PC-9 (cell line): ENCODE results near the gene UNC5B.

Experiments used
- CTCF ChIP-seq: fragments of 200-600 bp; sonication (generic); conservative IDR thresholded peaks from 2 replicates; pipeline ENCODE4 v1.6.1; 2017; ENCODE audit warnings: mixed run types, antibody characterized with exemption, mild to moderate bottlenecking, moderate library complexity
- EZH2 ChIP-seq: fragments of 200-600 bp; sonication (generic); IDR thresholded peaks from 2 replicates; pipeline ENCODE4 v1.8.0; 2017; ENCODE audit warnings: antibody characterized with exemption, low read depth

- no peak for TF ChIP-seq CTCF
- no peak for TF ChIP-seq EZH2
Observed at GRCh38 chr10:71241114-71241829, 28.9 kb downstream of the UNC5B start.
